ENCODE data around the gene PPIG. TPM values are rescaled to one million over a fixed set of nuclear protein-coding genes. Genes with fewer than 3 reads are reported as not detected.
"Not testable (repeated sequence)": the region's sequence is repeated elsewhere in the genome, so short reads cannot be mapped to it uniquely, and the experiment has no call there.

The PPIG gene
- 10 to 100 TPM; 15.1 to 27.7 (median 23.8) TPM for total RNA-seq
- long read RNA-seq, transcript PPIG-203 (10 exons, 1,062 nt) = major isoform, 7 of 16 reads
- long read RNA-seq, partial matches to known transcripts = 8 of 16 reads
- long read RNA-seq, other reads (novel, unspliced or antisense) = 1 of 16 reads

DNA sequence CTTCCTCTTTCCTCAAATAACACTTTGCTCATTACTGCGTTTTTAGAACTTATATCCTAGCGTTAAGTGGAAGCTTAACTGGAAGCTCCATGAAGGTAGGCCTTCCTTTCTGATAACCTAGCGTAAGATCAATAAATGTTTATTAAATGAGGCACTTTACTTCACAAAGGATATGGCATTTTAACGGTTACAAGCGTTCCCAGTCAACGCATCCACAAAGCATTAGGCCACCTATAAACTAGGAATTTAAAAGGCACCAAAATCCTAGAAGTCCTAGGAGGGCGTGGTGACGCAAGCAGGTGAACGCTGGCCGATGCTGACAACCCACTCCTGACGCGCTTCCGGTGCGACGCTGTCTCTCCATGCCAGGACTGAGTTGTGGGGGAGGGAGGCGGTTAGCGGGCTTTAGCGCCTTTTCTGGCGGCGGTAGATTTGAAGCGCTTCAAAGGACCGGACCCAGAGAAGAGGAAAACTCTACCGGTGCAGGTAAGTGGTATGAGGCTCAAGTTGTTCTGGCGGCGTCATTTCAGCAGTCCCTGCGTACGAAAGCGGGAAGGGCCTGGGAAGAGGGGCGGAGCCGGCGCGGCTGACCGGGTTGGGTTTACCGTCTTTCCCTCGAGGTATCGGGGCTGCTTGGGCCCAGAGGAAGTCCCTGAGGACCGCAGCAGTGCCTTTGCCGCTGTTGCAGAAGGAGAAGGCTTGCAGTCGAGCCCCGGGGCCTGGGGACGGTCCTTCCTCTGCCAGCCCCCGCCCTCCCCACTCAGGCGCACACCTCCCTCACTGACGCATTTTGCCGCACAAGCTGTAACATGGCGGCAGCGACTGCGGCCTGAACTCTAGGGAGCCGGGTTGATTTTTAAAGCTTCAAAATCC is at the start of gene PPIG:
PPIG (plus strand) TSS at position 347 of the 873 bp plus-strand sequence. CDS start 19,691 bp downstream, outside the sequence.
- Histone ChIP-seq H3K27me3 (no peaks in the 10 kb centered on the region), H3K4me3 (peak within 1 kb of the TSS; percentile 68 to 87 (median 84)), H3K27ac (peak within 1 kb of the TSS; percentile 82 to 97 (median 95)), H3K36me3 (no peaks in the 10 kb centered on the region), H3K4me1 (peaks cover 0 to 20% (median 5%) of the 10 kb centered on the region in 4 donors), H3K9me3 (no peaks in the 10 kb centered on the region)
- TF ChIP-seq POLR2A (IDR thresholded peaks at IDR 0.05) = peak; percentile 68
- TF ChIP-seq, protein P1, sequence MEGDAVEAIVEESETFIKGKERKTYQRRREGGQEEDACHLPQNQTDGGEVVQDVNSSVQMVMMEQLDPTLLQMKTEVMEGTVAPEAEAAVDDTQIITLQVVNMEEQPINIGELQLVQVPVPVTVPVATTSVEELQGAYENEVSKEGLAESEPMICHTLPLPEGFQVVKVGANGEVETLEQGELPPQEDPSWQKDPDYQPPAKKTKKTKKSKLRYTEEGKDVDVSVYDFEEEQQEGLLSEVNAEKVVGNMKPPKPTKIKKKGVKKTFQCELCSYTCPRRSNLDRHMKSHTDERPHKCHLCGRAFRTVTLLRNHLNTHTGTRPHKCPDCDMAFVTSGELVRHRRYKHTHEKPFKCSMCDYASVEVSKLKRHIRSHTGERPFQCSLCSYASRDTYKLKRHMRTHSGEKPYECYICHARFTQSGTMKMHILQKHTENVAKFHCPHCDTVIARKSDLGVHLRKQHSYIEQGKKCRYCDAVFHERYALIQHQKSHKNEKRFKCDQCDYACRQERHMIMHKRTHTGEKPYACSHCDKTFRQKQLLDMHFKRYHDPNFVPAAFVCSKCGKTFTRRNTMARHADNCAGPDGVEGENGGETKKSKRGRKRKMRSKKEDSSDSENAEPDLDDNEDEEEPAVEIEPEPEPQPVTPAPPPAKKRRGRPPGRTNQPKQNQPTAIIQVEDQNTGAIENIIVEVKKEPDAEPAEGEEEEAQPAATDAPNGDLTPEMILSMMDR (IDR thresholded peaks at IDR 0.05) = no peak
- DNase-seq = peak; percentile 91 to 94 (median 93)
- intact Hi-C loops (cut with DNase I) = no loop called here
- peak; percentile 95 to 97 (median 96) for ATAC-seq
- 8% methylated on average over 26 of the region's 49 CpGs for WGBS (ENCODE audit: insufficient coverage, low coverage, low lambda C conversion rate, missing lambda C conversion rate)

DNA sequence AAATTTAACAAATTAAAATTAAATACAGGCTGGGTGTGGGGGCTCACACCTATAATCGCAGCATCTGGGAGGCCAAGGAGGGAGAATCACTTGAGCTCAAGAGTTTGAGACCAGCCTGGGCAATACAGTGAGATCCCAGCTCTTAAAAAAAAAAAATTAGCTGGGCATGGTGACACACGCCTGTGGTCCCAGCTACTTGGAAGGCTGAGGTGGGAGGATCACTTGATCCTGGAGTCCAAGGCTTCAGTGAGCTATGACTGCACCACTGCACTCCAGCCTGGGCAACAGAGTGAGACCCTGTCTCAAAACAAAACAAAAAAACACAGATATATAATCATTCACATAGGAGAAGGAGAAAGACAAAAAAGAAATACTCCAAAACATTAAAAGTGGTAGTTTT is 44.7 kb upstream of the PPIG start:
- H3K4me3 ChIP-seq; intact Hi-C loops (cut with DNase I); H3K27me3 ChIP-seq; H3K4me1 ChIP-seq; H3K27ac ChIP-seq; DNase-seq; ATAC-seq; H3K9me3 ChIP-seq: not testable (repeated sequence)
- WGBS (ENCODE audit: insufficient coverage, low coverage, low lambda C conversion rate, missing lambda C conversion rate) = 100% methylated on average over 2 of the region's 2 CpGs
- peaks cover 0 to 17% (median 0%) of the 10 kb centered on the region in 4 donors for H3K36me3 ChIP-seq

DNA sequence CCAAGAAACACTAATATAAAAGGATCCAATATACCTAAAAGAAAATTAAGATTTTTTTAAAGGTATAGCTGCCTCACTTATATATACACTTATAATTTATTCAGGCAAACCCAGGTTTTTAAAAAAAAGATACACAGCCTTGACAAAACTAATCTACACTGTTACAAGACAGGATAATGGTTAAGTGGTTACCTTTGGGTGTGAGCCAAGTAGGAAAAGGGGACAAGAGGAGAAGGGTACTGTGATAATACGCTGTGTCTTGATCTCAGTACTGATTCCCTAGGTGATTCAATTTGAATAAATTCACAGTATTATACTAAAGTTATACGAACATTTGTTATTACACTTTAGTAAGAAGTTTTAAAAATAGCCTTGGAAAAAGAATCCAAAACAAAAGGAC is 44.0 kb upstream of the PPIG start:
- H3K4me1 ChIP-seq = no peaks in the 10 kb centered on the region
- intact Hi-C loops (cut with DNase I) = no loop called here
- DNase-seq = no peak
- 97% methylated on average over 2 of the region's 2 CpGs for WGBS (ENCODE audit: insufficient coverage, low coverage, low lambda C conversion rate, missing lambda C conversion rate)
- no peak for TF ChIP-seq POLR2A (IDR thresholded peaks at IDR 0.05)
- TF ChIP-seq, protein P1 (IDR thresholded peaks at IDR 0.05) = no peak
- no peak overlapping the region for H3K4me3 ChIP-seq
- H3K9me3 ChIP-seq = no peaks in the 10 kb centered on the region
- peaks cover 0 to 17% (median 0%) of the 10 kb centered on the region in 4 donors for H3K36me3 ChIP-seq
- no peak for ATAC-seq
- H3K27ac ChIP-seq = no peak overlapping the region
- H3K27me3 ChIP-seq = no peaks in the 10 kb centered on the region

DNA sequence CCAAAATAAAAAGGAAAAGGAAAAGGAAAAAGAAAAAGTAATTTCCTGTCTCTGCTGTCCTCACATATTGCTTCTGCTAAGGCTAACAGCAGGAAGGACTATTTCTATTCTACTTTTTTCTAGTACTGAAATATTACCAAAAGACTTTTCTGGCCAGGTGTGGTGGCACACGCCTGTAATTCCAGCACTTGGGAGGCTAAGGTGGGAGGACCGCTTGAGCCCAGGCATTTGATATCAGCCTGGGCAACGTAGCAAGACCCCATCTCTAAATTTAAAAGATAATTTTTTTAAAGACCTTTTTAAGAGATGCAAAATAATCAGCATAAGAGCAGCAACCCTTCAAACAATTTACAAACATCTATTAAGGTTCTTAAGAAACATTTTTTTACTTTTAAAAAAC is 41.7 kb upstream of the PPIG start:
- ATAC-seq (no peak), DNase-seq (no peak)
- TF ChIP-seq, protein P1 (IDR thresholded peaks at IDR 0.05) = no peak
- no peak for TF ChIP-seq POLR2A (IDR thresholded peaks at IDR 0.05)
- WGBS (ENCODE audit: insufficient coverage, low coverage, low lambda C conversion rate, missing lambda C conversion rate) = 73% methylated on average over 3 of the region's 3 CpGs
- Histone ChIP-seq H3K4me1 (no peaks in the 10 kb centered on the region), H3K4me3 (no peak overlapping the region), H3K36me3 (peaks cover 0 to 12% (median 0%) of the 10 kb centered on the region in 4 donors), H3K9me3 (no peaks in the 10 kb centered on the region), H3K27me3 (no peaks in the 10 kb centered on the region), H3K27ac (no peak overlapping the region)
- intact Hi-C loops (cut with DNase I) = no loop called here

DNA sequence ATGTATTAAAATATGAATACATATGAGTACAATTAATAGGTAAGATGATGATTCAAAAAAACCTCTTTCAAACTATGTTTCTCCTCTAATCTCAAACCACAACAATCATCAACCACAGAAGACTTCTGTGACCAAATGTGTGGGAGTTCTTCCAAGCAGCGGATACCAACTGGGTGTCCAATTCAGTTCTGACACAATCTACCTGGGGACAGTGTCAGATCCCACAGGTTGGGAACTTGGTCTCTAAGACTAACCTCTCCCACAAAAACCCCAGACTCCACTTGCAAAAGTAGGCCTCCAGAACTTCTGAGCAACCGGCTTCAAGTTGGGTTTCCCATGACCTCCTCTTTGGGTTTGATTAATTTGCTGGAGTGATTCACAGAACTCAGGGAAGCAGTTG is 37.4 kb upstream of the PPIG start:
- no CpG with 5 or more reads among the region's 2 CpGs for WGBS (ENCODE audit: insufficient coverage, low coverage, low lambda C conversion rate, missing lambda C conversion rate)
- ATAC-seq (no peak), DNase-seq (no peak)
- Histone ChIP-seq H3K27me3 (no peaks in the 10 kb centered on the region), H3K4me1 (no peaks in the 10 kb centered on the region), H3K27ac (no peak overlapping the region), H3K36me3 (peaks cover 0 to 5% (median 0%) of the 10 kb centered on the region in 4 donors), H3K4me3 (no peak overlapping the region), H3K9me3 (no peaks in the 10 kb centered on the region)
- TF ChIP-seq, protein P1 (IDR thresholded peaks at IDR 0.05) = no peak
- no peak for TF ChIP-seq POLR2A (IDR thresholded peaks at IDR 0.05)
- intact Hi-C loops (cut with DNase I) = no loop called here
